OCI-LY7 (cell line): Measurements from ENCODE around the gene TNPO2. TPM values are rescaled to one million over a fixed set of nuclear protein-coding genes. Genes with fewer than 3 reads are reported as not detected.
"Not testable (repeated sequence)": the region's sequence is repeated elsewhere in the genome, so short reads cannot be mapped to it uniquely, and the experiment has no call there.

ENCODE experiments used
- BruUV-seq: library from RNA; stranded (reverse); fragments of 400-500 nt; replicated peaks from 2 replicates; lab custom pipeline; 2021; lab: Mats Ljungman, UMichigan
- CTCF ChIA-PET: fragments of 300-600 bp; sonication (Branson Sonifier 250); formaldehyde crosslinking; loops from one replicate; lab custom pipeline; 2022; ENCODE audit warnings: antibody characterized with exemption; ENCODE audit not compliant: unreplicated experiment; lab: Charles Lee
- POLR2A ChIA-PET: fragments of 300-600 bp; sonication (Branson Sonifier 250); formaldehyde crosslinking; loops from one replicate; lab custom pipeline; 2022; ENCODE audit warnings: antibody characterized with exemption; lab: Charles Lee
- DNase-seq: peaks from one replicate; pipeline ENCODE4 v3.0.0-alpha.2; 2015; ENCODE audit warnings: low spot score
- H2AFZ ChIP-seq: fragments of 200-600 bp; sonication (generic), shearing (Covaris generic); 2 replicates; pipeline ENCODE4 v1.6.1; 2014; ENCODE audit warnings: mild to moderate bottlenecking, antibody characterized with exemption, low read length, moderate library complexity
- H3K27ac ChIP-seq: fragments of 200-600 bp; sonication (generic); 2 replicates; pipeline ENCODE4 v1.5.1; 2014; ENCODE audit warnings: mixed run types, low read depth, mild to moderate bottlenecking, moderate library complexity, low read length, inconsistent platforms; ENCODE audit not compliant: poor library complexity, severe bottlenecking
- H3K36me3 ChIP-seq: fragments of 200-600 bp; sonication (generic); 2 replicates; pipeline ENCODE4 v1.6.1; 2014; ENCODE audit warnings: mild to moderate bottlenecking, antibody characterized with exemption, low read length, moderate library complexity, mixed read lengths; ENCODE audit not compliant: insufficient read depth
- H3K4me1 ChIP-seq: fragments of 200-600 bp; sonication (generic); 2 replicates; pipeline ENCODE4 v1.5.1; 2014; ENCODE audit warnings: mild to moderate bottlenecking, low read length; ENCODE audit not compliant: insufficient read depth, poor library complexity, severe bottlenecking
- H3K4me2 ChIP-seq: fragments of 200-600 bp; sonication (generic); 2 replicates; pipeline ENCODE4 v1.6.1; 2014; ENCODE audit warnings: mild to moderate bottlenecking, low read length
- H3K4me3 ChIP-seq: fragments of 200-600 bp; sonication (generic); 2 replicates; pipeline ENCODE4 v1.5.1; 2014; ENCODE audit warnings: mild to moderate bottlenecking, low read depth, low read length; ENCODE audit not compliant: poor library complexity, severe bottlenecking
- H3K79me2 ChIP-seq: fragments of 200-600 bp; sonication (generic); 2 replicates; pipeline ENCODE4 v1.6.1; 2016; ENCODE audit warnings: low read depth, mild to moderate bottlenecking, low read length, moderate library complexity, mixed read lengths; ENCODE audit not compliant: insufficient read depth
- H3K9me2 ChIP-seq: fragments of 200-600 bp; sonication (generic); 2 replicates; pipeline ENCODE4 v1.6.1; 2016; ENCODE audit warnings: mild to moderate bottlenecking, low read length, mixed read lengths; ENCODE audit not compliant: insufficient read depth
- H3K9me3 ChIP-seq: fragments of 200-600 bp; sonication (generic); 2 replicates; pipeline ENCODE4 v1.6.1; 2014; ENCODE audit warnings: mild to moderate bottlenecking, mixed run types, low read length, mixed read lengths
- H4K20me1 ChIP-seq: fragments of 200-600 bp; sonication (generic); 2 replicates; pipeline ENCODE4 v1.6.1; 2014; ENCODE audit warnings: mild to moderate bottlenecking, antibody characterized with exemption, low read length, moderate library complexity, mixed read lengths; ENCODE audit not compliant: insufficient read depth
- EZH2phosphoT487 ChIP-seq: fragments of 200-600 bp; sonication (generic); IDR thresholded peaks from 2 replicates; pipeline ENCODE4 v1.6.1; 2018; ENCODE audit warnings: low read depth, borderline replicate concordance, mild to moderate bottlenecking, mixed run types, antibody characterized with exemption, low read length, moderate library complexity, mixed read lengths
- intact Hi-C: fragments of 100-400 bp; cut with micrococcal nuclease; formaldehyde crosslinking; loops from one replicate; pipeline ENCODE4 v1.10.0; 2022; ENCODE audit not compliant: unreplicated experiment
- total RNA-seq, 2 experiments: library from RNA; depleted of rRNA in 1 of 2; stranded (reverse); fragments of >200 nt in 1 of 2; shearing (Covaris generic) in 1 of 2; gene quantifications; 2 replicates each; pipeline ENCODE4 v1.2.3, GENCODE V29; 2014 to 2022
- TF ChIP-seq, protein P1 (sequence below): fragments of 200-600 bp; sonication (generic); conservative IDR thresholded peaks from 2 replicates; pipeline ENCODE4 v1.5.1; 2014; ENCODE audit warnings: mild to moderate bottlenecking, antibody characterized with exemption, low read length, moderate library complexity, mixed read lengths

Gene TNPO2
- total RNA-seq, 2 experiments from 2014 or later: 47.3 to 120 TPM

- Histone ChIP-seq H3K36me3 (peaks cover 96% of the 10 kb centered on the region), H3K9me2 (no peaks in the 10 kb centered on the region), H3K79me2 (no peaks in the 10 kb centered on the region), H3K4me1 (no peaks in the 10 kb centered on the region), H4K20me1 (no peaks in the 10 kb centered on the region), H3K4me2 (no peak overlapping the region), H2AFZ (no peak overlapping the region), H3K9me3 (no peaks in the 10 kb centered on the region), H3K27ac (no peak overlapping the region), H3K4me3 (no peak overlapping the region)
- no TSS peak for BruUV-seq
- intact Hi-C loops: no loop called here
- no peak for TF ChIP-seq EZH2phosphoT487
- TF ChIP-seq, protein P1, sequence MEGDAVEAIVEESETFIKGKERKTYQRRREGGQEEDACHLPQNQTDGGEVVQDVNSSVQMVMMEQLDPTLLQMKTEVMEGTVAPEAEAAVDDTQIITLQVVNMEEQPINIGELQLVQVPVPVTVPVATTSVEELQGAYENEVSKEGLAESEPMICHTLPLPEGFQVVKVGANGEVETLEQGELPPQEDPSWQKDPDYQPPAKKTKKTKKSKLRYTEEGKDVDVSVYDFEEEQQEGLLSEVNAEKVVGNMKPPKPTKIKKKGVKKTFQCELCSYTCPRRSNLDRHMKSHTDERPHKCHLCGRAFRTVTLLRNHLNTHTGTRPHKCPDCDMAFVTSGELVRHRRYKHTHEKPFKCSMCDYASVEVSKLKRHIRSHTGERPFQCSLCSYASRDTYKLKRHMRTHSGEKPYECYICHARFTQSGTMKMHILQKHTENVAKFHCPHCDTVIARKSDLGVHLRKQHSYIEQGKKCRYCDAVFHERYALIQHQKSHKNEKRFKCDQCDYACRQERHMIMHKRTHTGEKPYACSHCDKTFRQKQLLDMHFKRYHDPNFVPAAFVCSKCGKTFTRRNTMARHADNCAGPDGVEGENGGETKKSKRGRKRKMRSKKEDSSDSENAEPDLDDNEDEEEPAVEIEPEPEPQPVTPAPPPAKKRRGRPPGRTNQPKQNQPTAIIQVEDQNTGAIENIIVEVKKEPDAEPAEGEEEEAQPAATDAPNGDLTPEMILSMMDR: no peak
- DNase-seq: peak; percentile 83
- POLR2A ChIA-PET: no interaction called here
- CTCF ChIA-PET: interaction anchor here (0.5 to 0.6 kb wide), 3 partner anchors 15 to 352 kb away, joined by 3 read pairs; no protein-coding TSS in a partner anchor
Observed at GRCh38 chr19:12703046-12703445, 20.7 kb downstream of the TNPO2 start.

DNA sequence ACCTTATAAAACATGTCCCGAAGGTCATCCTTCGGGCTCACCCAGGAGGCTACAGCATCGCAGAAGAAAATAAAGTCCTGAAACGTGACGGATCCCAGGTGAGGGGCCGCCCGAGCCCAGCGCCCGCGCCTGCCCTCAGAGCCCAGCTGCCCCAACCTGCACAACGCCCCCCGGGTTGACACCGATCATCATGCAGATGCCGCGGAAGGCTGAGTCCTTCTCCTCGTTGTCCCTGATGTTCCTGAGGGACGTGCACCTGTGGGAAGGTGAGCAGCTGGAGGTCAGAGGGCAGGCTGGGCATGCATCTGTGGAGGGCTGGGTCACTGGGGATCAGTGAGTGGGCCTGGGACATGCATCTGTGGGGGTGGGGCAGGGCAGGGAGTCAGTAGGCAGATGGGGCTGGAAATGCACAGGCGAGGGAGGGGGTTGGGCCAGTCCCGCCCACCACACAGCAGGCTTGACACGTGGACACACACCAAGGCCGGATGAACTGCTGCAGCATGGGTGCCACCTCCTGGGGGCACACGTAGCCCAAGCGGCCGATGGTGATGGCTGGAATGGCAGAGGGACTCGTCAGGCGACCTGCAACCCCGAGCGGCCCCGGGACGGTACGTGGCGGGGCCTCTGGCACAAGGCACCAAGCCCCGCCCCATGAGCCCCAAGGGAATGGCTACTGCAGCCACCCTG is 22.0 kb downstream of the TNPO2 start:
- Histone ChIP-seq H2AFZ (no peak overlapping the region), H3K9me3 (no peaks in the 10 kb centered on the region), H3K9me2 (no peaks in the 10 kb centered on the region), H3K27ac (no peak overlapping the region), H3K4me1 (peaks cover 12% of the 10 kb centered on the region), H4K20me1 (no peaks in the 10 kb centered on the region), H3K4me2 (no peak overlapping the region), H3K79me2 (no peaks in the 10 kb centered on the region), H3K4me3 (no peak overlapping the region), H3K36me3 (peaks cover 90% of the 10 kb centered on the region)
- intact Hi-C loops: no loop called here
- DNase-seq: no peak
- no TSS peak for BruUV-seq
- TF ChIP-seq EZH2phosphoT487: no peak
- TF ChIP-seq, protein P1: no peak
- POLR2A ChIA-PET: no interaction called here
- CTCF ChIA-PET: no interaction called here

DNA sequence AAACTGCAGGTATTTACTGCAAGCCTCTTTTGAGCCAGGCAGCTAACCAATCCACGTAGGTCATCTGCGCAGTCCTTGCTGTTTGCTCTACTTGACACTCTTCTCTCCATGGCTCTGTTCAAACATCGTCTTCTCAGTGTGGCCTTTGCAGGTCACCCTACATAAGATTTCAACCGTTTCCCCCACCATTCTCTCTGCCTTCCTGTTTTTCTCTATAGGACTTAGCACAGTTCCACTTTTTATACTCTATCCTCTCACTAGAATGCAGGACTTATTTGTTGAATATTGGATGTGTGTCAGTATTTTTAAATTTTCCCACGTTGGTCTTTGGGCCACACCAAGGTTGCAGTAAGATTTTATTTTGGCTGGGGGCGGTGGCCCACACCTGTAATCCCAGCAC is 25.6 kb downstream of the TNPO2 start:
- no peak for DNase-seq
- no peak overlapping the region for H3K4me3 ChIP-seq
- no TSS peak for BruUV-seq
- POLR2A ChIA-PET: no interaction called here
- peaks cover 55% of the 10 kb centered on the region for H3K36me3 ChIP-seq
- intact Hi-C loops: no loop called here
- CTCF ChIA-PET: no interaction called here
- no peak for TF ChIP-seq EZH2phosphoT487
- TF ChIP-seq, protein P1: no peak
- no peak overlapping the region for H2AFZ ChIP-seq
- no peak overlapping the region for H3K4me2 ChIP-seq
- no peak overlapping the region for H3K27ac ChIP-seq
- H3K9me2 ChIP-seq: no peaks in the 10 kb centered on the region
- peaks cover 13% of the 10 kb centered on the region for H3K4me1 ChIP-seq
- no peaks in the 10 kb centered on the region for H3K79me2 ChIP-seq
- no peaks in the 10 kb centered on the region for H4K20me1 ChIP-seq
- no peaks in the 10 kb centered on the region for H3K9me3 ChIP-seq

GRCh38 chr19:12697425-12697824 is 26.3 kb downstream of the TNPO2 start:
- Histone ChIP-seq H3K4me1 (peaks cover 13% of the 10 kb centered on the region), H3K4me3 (peak overlapping the region; percentile 87), H3K4me2 (peak overlapping the region; percentile 88), H3K36me3 (peaks cover 51% of the 10 kb centered on the region), H3K27ac (peak overlapping the region; percentile 87)
- BruUV-seq, intact Hi-C loops, CTCF ChIA-PET, H2AFZ ChIP-seq, H3K9me3 ChIP-seq, H3K9me2 ChIP-seq, H4K20me1 ChIP-seq, H3K79me2 ChIP-seq, DNase-seq: not testable (repeated sequence)
- POLR2A ChIA-PET: interaction anchor here (0.7 to 1.9 kb wide), 2 partner anchors 16 to 25 kb away, joined by 3 to 5 read pairs; partner anchors contain the start of gene DHPS
